Neural cell (in vitro differentiated cells): ENCODE measurements around the gene NISCH. TPM values are rescaled to one million over a fixed set of nuclear protein-coding genes. Genes with fewer than 3 reads are reported as not detected.

Experiments
- H2AFZ ChIP-seq: fragments of 200-600, 300-800 bp; sonication (generic), shearing (Covaris generic); 2 replicates; pipeline ENCODE4 v1.6.0; 2014; ENCODE audit warnings: low read depth, mild to moderate bottlenecking, antibody characterized with exemption, low read length, moderate library complexity
- H3F3A ChIP-seq: fragments of 200-600 bp; shearing (Covaris generic); 2 replicates; pipeline ENCODE4 v1.6.1; 2016; ENCODE audit warnings: mild to moderate bottlenecking, moderate library complexity, mixed read lengths, antibody characterized with exemption, low read length; ENCODE audit not compliant: insufficient read depth, poor library complexity, severe bottlenecking
- H3K27ac ChIP-seq: fragments of 200-600, 300-800 bp; sonication (generic), shearing (Covaris generic); 2 replicates; pipeline ENCODE4 v1.5.1; 2014; ENCODE audit warnings: mild to moderate bottlenecking, low read length, moderate library complexity
- H3K27me3 ChIP-seq: fragments of 300-800, 200-600 bp; sonication (generic), shearing (Covaris generic); 2 replicates; pipeline ENCODE4 v1.6.0; 2014; ENCODE audit warnings: mild to moderate bottlenecking, low read depth, low read length, moderate library complexity; ENCODE audit not compliant: insufficient read depth
- H3K36me3 ChIP-seq: fragments of 300-800, 200-600 bp; sonication (generic), shearing (Covaris generic); 2 replicates; pipeline ENCODE4 v1.5.1; 2014; ENCODE audit warnings: mild to moderate bottlenecking, antibody characterized with exemption, low read length, moderate library complexity; ENCODE audit not compliant: insufficient read depth
- H3K4me2 ChIP-seq: fragments of 300-800, 200-600 bp; sonication (generic), shearing (Covaris generic); 2 replicates; pipeline ENCODE4 v1.6.0; 2014; ENCODE audit warnings: mild to moderate bottlenecking, low read length
- H3K4me3 ChIP-seq: fragments of 300-800, 200-600 bp; sonication (generic), shearing (Covaris generic); 2 replicates; pipeline ENCODE4 v1.5.1; 2014; ENCODE audit warnings: mild to moderate bottlenecking, low read length, moderate library complexity
- H3K79me2 ChIP-seq: fragments of 200-600 bp; shearing (Covaris generic); replicated peaks from 2 replicates; pipeline ENCODE4 v1.6.0; 2014; ENCODE audit warnings: mild to moderate bottlenecking, low read length, moderate library complexity; ENCODE audit not compliant: insufficient read depth
- H3K9ac ChIP-seq: fragments of 300-800, 200-600 bp; sonication (generic), shearing (Covaris generic); 2 replicates; pipeline ENCODE4 v1.6.1; 2016; ENCODE audit warnings: mild to moderate bottlenecking, low read length, mixed read lengths
- H3K9me2 ChIP-seq: fragments of 200-600 bp; shearing (Covaris generic); 2 replicates; pipeline ENCODE4 v1.6.1; 2016; ENCODE audit warnings: mild to moderate bottlenecking, low read length, mixed read lengths; ENCODE audit not compliant: insufficient read depth
- H3K9me3 ChIP-seq: fragments of 200-600, 300-800 bp; sonication (generic), shearing (Covaris generic); 2 replicates; pipeline ENCODE4 v1.6.1; 2016; ENCODE audit warnings: mild to moderate bottlenecking, mixed run types, low read length, moderate library complexity, mixed read lengths
- H4K20me1 ChIP-seq: fragments of 200-600 bp; shearing (Covaris generic); 2 replicates; pipeline ENCODE4 v1.6.1; 2016; ENCODE audit warnings: mild to moderate bottlenecking, mixed run types; ENCODE audit not compliant: insufficient read depth
- EP300 ChIP-seq: fragments of 450-650 bp; conservative IDR thresholded peaks from 2 replicates; pipeline ENCODE4 v1.6.1; 2014; ENCODE audit warnings: antibody characterized with exemption, mild to moderate bottlenecking, moderate library complexity; ENCODE audit not compliant: poor library complexity, severe bottlenecking
- EZH2 ChIP-seq: fragments of 200-600, 300-800 bp; shearing (Covaris generic), sonication (generic); IDR thresholded peaks from 2 replicates; pipeline ENCODE4 v1.6.1; 2014; ENCODE audit warnings: antibody characterized with exemption, low read length, borderline replicate concordance, mild to moderate bottlenecking; ENCODE audit not compliant: insufficient read depth, poor library complexity, severe bottlenecking
- MXI1 ChIP-seq: fragments of 450-650 bp; conservative IDR thresholded peaks from 2 replicates; pipeline ENCODE4 v1.6.1; 2014; ENCODE audit warnings: antibody characterized with exemption, mild to moderate bottlenecking; ENCODE audit not compliant: poor library complexity, severe bottlenecking
- POLR2AphosphoS5 ChIP-seq: IDR thresholded peaks from 2 replicates; pipeline ENCODE4 v1.6.1; 2012
- RAD21 ChIP-seq: fragments of 450-650 bp; conservative IDR thresholded peaks from 2 replicates; pipeline ENCODE4 v1.6.1; 2014; ENCODE audit warnings: antibody characterized with exemption, mild to moderate bottlenecking, moderate library complexity
- REST ChIP-seq: IDR thresholded peaks from 2 replicates; pipeline ENCODE4 v1.6.1; 2012; ENCODE audit warnings: borderline replicate concordance
- SMC3 ChIP-seq: fragments of 450-650 bp; conservative IDR thresholded peaks from 2 replicates; pipeline ENCODE4 v1.6.1; 2014; ENCODE audit warnings: antibody characterized with exemption, mild to moderate bottlenecking, moderate library complexity; ENCODE audit not compliant: poor library complexity
- TAF1 ChIP-seq: IDR thresholded peaks from 2 replicates; pipeline ENCODE4 v1.6.1; 2012; ENCODE audit warnings: low read depth
- polyA plus RNA-seq: library from polyadenylated mRNA; depleted of rRNA; stranded (reverse); fragments of >200 nt; gene quantifications from 2 replicates; pipeline ENCODE4 v1.2.3, GENCODE V29; 2014
- TF ChIP-seq, protein P1 (sequence below): fragments of 450-650 bp; IDR thresholded peaks from 2 replicates; pipeline ENCODE4 v1.5.1; 2014; ENCODE audit warnings: antibody characterized with exemption, mild to moderate bottlenecking, moderate library complexity; ENCODE audit not compliant: poor library complexity, severe bottlenecking

Gene NISCH
- polyA plus RNA-seq, 1 donor from 2014 or later, result 88.9 TPM

DNA sequence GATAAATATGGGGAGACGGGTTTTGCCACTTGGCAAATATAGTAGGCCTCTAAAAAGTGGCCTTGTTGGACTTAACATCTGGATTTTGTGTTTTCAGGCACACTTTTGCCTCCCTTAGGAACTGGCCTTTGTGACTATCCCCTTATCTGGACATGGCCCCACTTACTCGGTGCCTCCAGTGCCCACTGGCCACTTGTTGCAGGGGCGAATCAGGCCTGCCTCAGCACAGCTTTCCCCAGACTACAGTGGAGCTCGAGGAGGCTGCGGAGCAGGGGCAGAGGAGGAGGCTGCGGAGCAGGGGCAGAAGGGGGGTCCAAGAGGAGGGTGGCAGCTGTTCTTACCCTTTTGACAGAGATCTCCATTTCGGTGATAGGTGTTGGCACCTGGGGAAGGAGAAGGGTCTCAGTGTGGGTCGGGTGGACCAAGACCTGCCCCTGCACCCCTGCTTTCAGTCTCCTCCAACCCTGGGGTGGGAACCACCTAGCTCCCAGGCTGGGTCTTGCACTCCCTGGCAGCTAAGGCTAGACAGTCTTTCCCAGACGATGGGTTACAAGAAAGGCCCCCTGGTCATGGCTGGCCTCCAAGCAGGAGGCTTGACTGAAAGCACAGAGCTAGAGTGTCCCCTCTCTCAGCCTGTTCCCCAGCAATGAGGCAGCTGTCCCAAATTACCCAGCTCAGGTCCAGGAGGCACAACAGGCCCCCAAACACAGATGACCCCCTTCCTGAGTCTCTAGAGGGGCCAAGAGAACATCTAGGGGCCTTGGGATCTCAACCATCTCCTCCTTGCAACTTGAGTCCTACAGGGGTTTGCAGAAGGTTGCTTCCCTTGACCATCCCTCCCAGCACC lies 16.6 kb upstream of the NISCH start:
- Histone ChIP-seq H3K9me3 (no peaks in the 10 kb centered on the region), H3K27ac (no peak overlapping the region), H3K9ac (no peak overlapping the region), H3K79me2 (no peaks in the 10 kb centered on the region), H3K4me3 (no peak overlapping the region), H3K9me2 (no peaks in the 10 kb centered on the region), H2AFZ (no peak overlapping the region), H3F3A (no peaks in the 10 kb centered on the region), H3K36me3 (no peaks in the 10 kb centered on the region), H3K4me2 (no peak overlapping the region), H3K27me3 (no peaks in the 10 kb centered on the region), H4K20me1 (no peaks in the 10 kb centered on the region)
- no peak for TF ChIP-seq MXI1
- TF ChIP-seq POLR2AphosphoS5, result no peak
- no peak for TF ChIP-seq REST
- TF ChIP-seq EP300, result no peak
- no peak for TF ChIP-seq SMC3
- no peak for TF ChIP-seq RAD21
- TF ChIP-seq, protein P1, sequence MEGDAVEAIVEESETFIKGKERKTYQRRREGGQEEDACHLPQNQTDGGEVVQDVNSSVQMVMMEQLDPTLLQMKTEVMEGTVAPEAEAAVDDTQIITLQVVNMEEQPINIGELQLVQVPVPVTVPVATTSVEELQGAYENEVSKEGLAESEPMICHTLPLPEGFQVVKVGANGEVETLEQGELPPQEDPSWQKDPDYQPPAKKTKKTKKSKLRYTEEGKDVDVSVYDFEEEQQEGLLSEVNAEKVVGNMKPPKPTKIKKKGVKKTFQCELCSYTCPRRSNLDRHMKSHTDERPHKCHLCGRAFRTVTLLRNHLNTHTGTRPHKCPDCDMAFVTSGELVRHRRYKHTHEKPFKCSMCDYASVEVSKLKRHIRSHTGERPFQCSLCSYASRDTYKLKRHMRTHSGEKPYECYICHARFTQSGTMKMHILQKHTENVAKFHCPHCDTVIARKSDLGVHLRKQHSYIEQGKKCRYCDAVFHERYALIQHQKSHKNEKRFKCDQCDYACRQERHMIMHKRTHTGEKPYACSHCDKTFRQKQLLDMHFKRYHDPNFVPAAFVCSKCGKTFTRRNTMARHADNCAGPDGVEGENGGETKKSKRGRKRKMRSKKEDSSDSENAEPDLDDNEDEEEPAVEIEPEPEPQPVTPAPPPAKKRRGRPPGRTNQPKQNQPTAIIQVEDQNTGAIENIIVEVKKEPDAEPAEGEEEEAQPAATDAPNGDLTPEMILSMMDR, result no peak
- TF ChIP-seq TAF1, result no peak
- TF ChIP-seq EZH2, result no peak

GRCh38 chr3:52439426-52440248 lies 15.8 kb upstream of the NISCH start:
- TF ChIP-seq, protein P1, result no peak
- no peak for TF ChIP-seq MXI1
- Histone ChIP-seq H3K79me2 (no peaks in the 10 kb centered on the region), H3K27ac (no peak overlapping the region), H3K27me3 (no peaks in the 10 kb centered on the region), H2AFZ (no peak overlapping the region), H3K9ac (no peak overlapping the region), H3K9me2 (no peaks in the 10 kb centered on the region), H3K4me3 (no peak overlapping the region), H3K9me3 (no peaks in the 10 kb centered on the region), H3K4me2 (no peak overlapping the region), H4K20me1 (no peaks in the 10 kb centered on the region), H3F3A (no peaks in the 10 kb centered on the region), H3K36me3 (no peaks in the 10 kb centered on the region)
